Omental fat pad (tissue), 4 donors: Measurements from ENCODE around the gene HOXB13. TPM values are rescaled to one million over a fixed set of nuclear protein-coding genes. Genes with fewer than 3 reads are reported as not detected.

Experiments
- ATAC-seq: fragments of 150-250 bp; one replicate; pipeline ENCODE4 v1.9.1; 2016; ENCODE audit warnings: mild to moderate bottlenecking, moderate library complexity; ENCODE audit not compliant: low FRiP score
- DNase-seq: peaks from one replicate; pipeline ENCODE4 v3.0.0-alpha.2; 2019; ENCODE audit warnings: low spot score
- CTCF ChIP-seq, 3 donors: fragments of 450-650 bp; IDR thresholded peaks; one replicate each; pipeline ENCODE4 v1.5.1; 2016 to 2017; ENCODE audit warnings: antibody characterized with exemption in 3 of 3, mild to moderate bottlenecking in 3 of 3, moderate library complexity in 2 of 3
- total RNA-seq, 4 donors: library from RNA; depleted of rRNA; stranded (reverse); fragments of >200 nt; gene quantifications; one replicate each; pipeline ENCODE4 v1.1.0, GENCODE V29; 2016

The HOXB13 gene
- total RNA-seq, 4 donors from 2014 or later = not detected

GRCh38 chr17:48731355-48731754, 2.8 kb upstream of the HOXB13 start:
- TF ChIP-seq CTCF (IDR thresholded peaks at IDR 0.05) = no peak
- DNase-seq (no peak), ATAC-seq (no peak)

GRCh38 chr17:48730240-48730550, 1.6 kb upstream of the HOXB13 start:
- TF ChIP-seq CTCF (IDR thresholded peaks at IDR 0.05) = no peak
- ATAC-seq (no peak), DNase-seq (no peak)

- no peak for TF ChIP-seq CTCF (IDR thresholded peaks at IDR 0.05)
- ATAC-seq (no peak), DNase-seq (no peak)
These were observed 1.0 kb upstream of the HOXB13 start for GRCh38 chr17:48729335-48730239.

GRCh38 chr17:48727415-48728175, 955 bp downstream of the HOXB13 start:
- no peak for DNase-seq
- TF ChIP-seq CTCF (IDR thresholded peaks at IDR 0.05) = no peak

GRCh38 chr17:48726916-48727286, 1.6 kb downstream of the HOXB13 start:
- ATAC-seq (no peak), DNase-seq (no peak)
- TF ChIP-seq CTCF (IDR thresholded peaks at IDR 0.05) = no peak

More at GRCh38 chr17:48727415-48728175, 955 bp downstream of the HOXB13 start:
- ATAC-seq = no peak

GRCh38 chr17:48726114-48726915, 2.2 kb downstream of the HOXB13 start:
- no peak for DNase-seq
- TF ChIP-seq CTCF (IDR thresholded peaks at IDR 0.05) = no peak
- ATAC-seq = no peak
